Cardiac fibroblast (primary cell): ENCODE measurements around the gene CD48.
"Not testable (repeated sequence)": the region's sequence is repeated elsewhere in the genome, so short reads cannot be mapped to it uniquely, and the experiment has no call there.

Source experiments
- DNase-seq, 2 donors: peaks; one replicate each; pipeline versions ENCODE4 v3.0.0 to v3.0.0-alpha.2; 2010; ENCODE audit warnings: low read depth in 2 of 2
- H3K4me3 ChIP-seq, 2 donors: replicated peaks in 1 of 2; 1 replicate in 1 of 2; 2 replicates in 1 of 2; pipeline ENCODE4 v1.5.1; 2011; ENCODE audit warnings: low read depth in 2 of 2, low read length in 2 of 2, mild to moderate bottlenecking in 2 of 2, moderate library complexity in 1 of 2
- CTCF ChIP-seq: IDR thresholded peaks from one replicate; pipeline ENCODE4 v1.5.1; 2011; ENCODE audit warnings: low read depth, mild to moderate bottlenecking, low read length, inconsistent platforms

The CD48 gene

GRCh38 chr1:160717306-160717705 lies 5.7 kb upstream of the CD48 start:
- no peak for DNase-seq
- no peak for TF ChIP-seq CTCF
- no peak overlapping the region for H3K4me3 ChIP-seq

- H3K4me3 ChIP-seq = no peak overlapping the region
- no peak for TF ChIP-seq CTCF
- DNase-seq = no peak
Observed at GRCh38 chr1:160716013-160716412, 4.4 kb upstream of the CD48 start.

- DNase-seq, H3K4me3 ChIP-seq: not testable (repeated sequence)
Observed at GRCh38 chr1:160714034-160714648, 2.5 kb upstream of the CD48 start.

GRCh38 chr1:160713161-160713560 lies 1.5 kb upstream of the CD48 start:
- H3K4me3 ChIP-seq = no peak overlapping the region

GRCh38 chr1:160712525-160713080 lies 981 bp upstream of the CD48 start:
- DNase-seq, H3K4me3 ChIP-seq: not testable (repeated sequence)

More at GRCh38 chr1:160713161-160713560, 1.5 kb upstream of the CD48 start:
- no peak for TF ChIP-seq CTCF
- DNase-seq = no peak

GRCh38 chr1:160711276-160711601 lies 383 bp downstream of the CD48 start:
- no peak for TF ChIP-seq CTCF
- DNase-seq = no peak
- no peak overlapping the region for H3K4me3 ChIP-seq

GRCh38 chr1:160710517-160711252 lies 937 bp downstream of the CD48 start:
- no peak for DNase-seq
- TF ChIP-seq CTCF = no peak
- H3K4me3 ChIP-seq = no peak overlapping the region

- no peak for DNase-seq
- no peak for TF ChIP-seq CTCF
- no peak overlapping the region for H3K4me3 ChIP-seq
Observed at GRCh38 chr1:160709715-160710114, 1.9 kb downstream of the CD48 start.
